Measurements from ENCODE around the gene PTH2R. TPM values are rescaled to one million over a fixed set of nuclear protein-coding genes. Genes with fewer than 3 reads are reported as not detected.

Gene PTH2R
- polyA plus RNA-seq, 1 of the 3 experiments (the other 2 are of a cell fraction) = 4.0 TPM

DNA sequence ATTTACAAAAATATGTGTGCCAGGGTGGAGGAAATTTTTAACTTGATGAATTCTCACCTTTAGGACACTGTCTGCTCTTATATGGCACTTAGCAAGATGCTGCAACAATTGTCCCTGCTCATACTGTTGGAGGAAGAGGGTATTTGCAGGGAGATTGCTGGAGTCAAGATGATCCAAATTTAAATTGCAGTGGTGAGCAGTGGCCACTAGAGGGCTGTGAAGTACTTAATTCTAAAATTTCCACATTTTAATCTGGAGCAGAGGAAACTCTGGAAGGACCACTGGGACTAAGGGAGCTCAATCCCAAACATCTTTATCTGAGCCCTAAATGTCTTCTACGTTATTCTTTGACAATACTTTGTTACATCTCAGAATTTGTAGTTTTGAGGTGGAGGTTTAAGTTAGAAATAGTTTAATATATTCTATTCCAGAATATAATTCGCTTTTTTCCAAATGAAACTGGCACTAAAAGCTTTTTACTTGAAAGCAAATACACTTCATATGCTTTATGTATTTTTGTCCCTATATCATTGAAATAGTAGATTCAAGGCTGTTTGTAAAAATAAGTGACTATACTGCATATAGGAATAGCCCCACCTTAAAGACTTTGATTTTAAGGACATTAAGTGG lies 33.0 kb upstream of the PTH2R start:
- Histone ChIP-seq H3K9ac (no peak overlapping the region), H3F3A (replicated peaks; ENCODE audit: insufficient read depth) (peaks cover 14% of the 10 kb centered on the region), H3K4me2 (no peak overlapping the region), H3K36me3 (replicated peaks in 1 of 2; ENCODE audit: control insufficient read depth in 1 of 2, insufficient read depth in 2 of 2, low read length in 1 of 2) (no peaks in the 10 kb centered on the region), H2AFZ (ENCODE audit: low read depth) (no peak overlapping the region), H3K27ac (ENCODE audit: low read depth in 2 of 2, low read length in 1 of 2) (no peak overlapping the region), H3K4me3 (ENCODE audit: low read depth in 2 of 2, low read length in 1 of 2) (no peak overlapping the region; a peak in 1 of 4 replicates), H3K27me3 (ENCODE audit: insufficient read depth) (no peaks in the 10 kb centered on the region), H4K20me1 (ENCODE audit: insufficient read depth) (no peaks in the 10 kb centered on the region), H3K4me1 (ENCODE audit: control insufficient read depth in 1 of 2, insufficient read depth in 2 of 2, low read depth in 1 of 2, low read length in 1 of 2) (peaks cover 0 to 3% of the 10 kb centered on the region in 2 experiments; a peak in 1 of 4 replicates), H3K9me3 (no peaks in the 10 kb centered on the region), H3K9me2 (no peaks in the 10 kb centered on the region), H3K79me2 (ENCODE audit: insufficient read depth) (no peaks in the 10 kb centered on the region)
- 50% methylated on average over 2 of the region's 2 CpGs for WGBS (ENCODE audit: low lambda C conversion rate)
- peak; percentile 77 for DNase-seq
- ChIA-PET CTCF (interaction anchor here (0.7 to 2.3 kb wide), 22 partner anchors 9 to 963 kb away, joined by 3 to 10 read pairs (median 5); no protein-coding TSS in a partner anchor), POLR2A (no interaction called here)
- no peak for TF ChIP-seq YY1 (IDR thresholded peaks at IDR 0.05; ENCODE audit: low read depth)
- TF ChIP-seq, protein P1, sequence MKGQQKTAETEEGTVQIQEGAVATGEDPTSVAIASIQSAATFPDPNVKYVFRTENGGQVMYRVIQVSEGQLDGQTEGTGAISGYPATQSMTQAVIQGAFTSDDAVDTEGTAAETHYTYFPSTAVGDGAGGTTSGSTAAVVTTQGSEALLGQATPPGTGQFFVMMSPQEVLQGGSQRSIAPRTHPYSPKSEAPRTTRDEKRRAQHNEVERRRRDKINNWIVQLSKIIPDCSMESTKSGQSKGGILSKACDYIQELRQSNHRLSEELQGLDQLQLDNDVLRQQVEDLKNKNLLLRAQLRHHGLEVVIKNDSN (IDR thresholded peaks at IDR 0.05; ENCODE audit: borderline replicate concordance, low read depth) = no peak
- TF ChIP-seq SMC3 (IDR thresholded peaks at IDR 0.05; ENCODE audit: low read depth, low read length) = peak; percentile 58
- no peak for TF ChIP-seq FOSL2 (IDR thresholded peaks at IDR 0.05; ENCODE audit: borderline replicate concordance, low read depth)
- TF ChIP-seq, protein P2, sequence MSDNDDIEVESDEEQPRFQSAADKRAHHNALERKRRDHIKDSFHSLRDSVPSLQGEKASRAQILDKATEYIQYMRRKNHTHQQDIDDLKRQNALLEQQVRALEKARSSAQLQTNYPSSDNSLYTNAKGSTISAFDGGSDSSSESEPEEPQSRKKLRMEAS (IDR thresholded peaks at IDR 0.05; ENCODE audit: low read depth) = no peak
- TF ChIP-seq GATA2 (CRISPR knock-in tag; IDR thresholded peaks at IDR 0.05) = no peak
- no peak for TF ChIP-seq EZH2phosphoT487 (IDR thresholded peaks at IDR 0.05; ENCODE audit: borderline replicate concordance, low read depth)
- TF ChIP-seq NFIC (IDR thresholded peaks at IDR 0.05; ENCODE audit: borderline replicate concordance) = no peak
- no peak for TF ChIP-seq TAF1 (IDR thresholded peaks at IDR 0.05; ENCODE audit: borderline replicate concordance, low read depth, low read length)
- TF ChIP-seq EP300 (IDR thresholded peaks at IDR 0.05; ENCODE audit: borderline replicate concordance in 1 of 2, low read depth in 1 of 2, low read length in 1 of 2) = no peak
- no peak for TF ChIP-seq RXRA (IDR thresholded peaks at IDR 0.05; ENCODE audit: borderline replicate concordance, low read depth)
- TF ChIP-seq, protein P3, sequence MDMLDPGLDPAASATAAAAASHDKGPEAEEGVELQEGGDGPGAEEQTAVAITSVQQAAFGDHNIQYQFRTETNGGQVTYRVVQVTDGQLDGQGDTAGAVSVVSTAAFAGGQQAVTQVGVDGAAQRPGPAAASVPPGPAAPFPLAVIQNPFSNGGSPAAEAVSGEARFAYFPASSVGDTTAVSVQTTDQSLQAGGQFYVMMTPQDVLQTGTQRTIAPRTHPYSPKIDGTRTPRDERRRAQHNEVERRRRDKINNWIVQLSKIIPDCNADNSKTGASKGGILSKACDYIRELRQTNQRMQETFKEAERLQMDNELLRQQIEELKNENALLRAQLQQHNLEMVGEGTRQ (IDR thresholded peaks at IDR 0.05; ENCODE audit: borderline replicate concordance, low read depth, low read length) = no peak
- TF ChIP-seq CTCF (IDR thresholded peaks at IDR 0.05) = peak; percentile 93
- TF ChIP-seq CHD2 (IDR thresholded peaks at IDR 0.05; ENCODE audit: low read length, partially characterized antibody) = no peak
- no peak for TF ChIP-seq RFX5 (IDR thresholded peaks at IDR 0.05; ENCODE audit: low read length)
- no peak for TF ChIP-seq RCOR1 (IDR thresholded peaks at IDR 0.05; ENCODE audit: low read length)
- peak; percentile 77 for TF ChIP-seq RAD21 (IDR thresholded peaks at IDR 0.05; ENCODE audit: low read length)
